Activated naive CD8-positive, alpha-beta T cell treated with anti-CD3 and anti-CD28 coated beads, Interleukin-2, amount 10 ng/mL, durations not matched to agents 7 days and 5 days (primary cell): Measurements from ENCODE around the gene PSMA2. TPM values are rescaled to one million over a fixed set of nuclear protein-coding genes. Genes with fewer than 3 reads are reported as not detected.
"Not testable (repeated sequence)": the region's sequence is repeated elsewhere in the genome, so short reads cannot be mapped to it uniquely, and the experiment has no call there.

Experiments used
- ATAC-seq: fragments of 150-1000 bp; cut with Tn5 transposase; one replicate; pipeline ENCODE4 v1.10.0; 2021; ENCODE audit warnings: low read depth, moderate library complexity
- POLR2A ChIA-PET: fragments of 350-600 bp; sonication (Branson Sonifier 250); formaldehyde crosslinking; loops from one replicate; lab custom pipeline; 2021; ENCODE audit warnings: antibody characterized with exemption; lab: Charles Lee
- DNase-seq: peaks from one replicate; pipeline ENCODE4 v3.0.0; 2021
- H3K27ac Mint-ChIP-seq: one replicate; pipeline ENCODE4 v1.8.0; 2022; ENCODE audit warnings: mild to moderate bottlenecking, mixed read lengths
- H3K27me3 Mint-ChIP-seq: one replicate; pipeline ENCODE4 v1.8.0; 2022; ENCODE audit warnings: mild to moderate bottlenecking, moderate library complexity, mixed read lengths
- H3K36me3 Mint-ChIP-seq: one replicate; pipeline ENCODE4 v1.8.0; 2021; ENCODE audit warnings: mild to moderate bottlenecking, mixed read lengths
- H3K4me1 Mint-ChIP-seq: one replicate; pipeline ENCODE4 v1.8.0; 2021; ENCODE audit warnings: mixed read lengths
- H3K4me3 Mint-ChIP-seq: one replicate; pipeline ENCODE4 v1.8.0; 2022; ENCODE audit warnings: mild to moderate bottlenecking, moderate library complexity, mixed read lengths
- H3K9me3 Mint-ChIP-seq: one replicate; pipeline ENCODE4 v1.8.0; 2021; ENCODE audit warnings: mixed read lengths
- total RNA-seq, 2 experiments: library from RNA; stranded (reverse); gene quantifications; one replicate each; pipeline ENCODE4 v1.2.3, GENCODE V29; 2021

The PSMA2 gene
- total RNA-seq, 2 experiments from 2014 or later: 98.9 to 99.8 TPM

DNA sequence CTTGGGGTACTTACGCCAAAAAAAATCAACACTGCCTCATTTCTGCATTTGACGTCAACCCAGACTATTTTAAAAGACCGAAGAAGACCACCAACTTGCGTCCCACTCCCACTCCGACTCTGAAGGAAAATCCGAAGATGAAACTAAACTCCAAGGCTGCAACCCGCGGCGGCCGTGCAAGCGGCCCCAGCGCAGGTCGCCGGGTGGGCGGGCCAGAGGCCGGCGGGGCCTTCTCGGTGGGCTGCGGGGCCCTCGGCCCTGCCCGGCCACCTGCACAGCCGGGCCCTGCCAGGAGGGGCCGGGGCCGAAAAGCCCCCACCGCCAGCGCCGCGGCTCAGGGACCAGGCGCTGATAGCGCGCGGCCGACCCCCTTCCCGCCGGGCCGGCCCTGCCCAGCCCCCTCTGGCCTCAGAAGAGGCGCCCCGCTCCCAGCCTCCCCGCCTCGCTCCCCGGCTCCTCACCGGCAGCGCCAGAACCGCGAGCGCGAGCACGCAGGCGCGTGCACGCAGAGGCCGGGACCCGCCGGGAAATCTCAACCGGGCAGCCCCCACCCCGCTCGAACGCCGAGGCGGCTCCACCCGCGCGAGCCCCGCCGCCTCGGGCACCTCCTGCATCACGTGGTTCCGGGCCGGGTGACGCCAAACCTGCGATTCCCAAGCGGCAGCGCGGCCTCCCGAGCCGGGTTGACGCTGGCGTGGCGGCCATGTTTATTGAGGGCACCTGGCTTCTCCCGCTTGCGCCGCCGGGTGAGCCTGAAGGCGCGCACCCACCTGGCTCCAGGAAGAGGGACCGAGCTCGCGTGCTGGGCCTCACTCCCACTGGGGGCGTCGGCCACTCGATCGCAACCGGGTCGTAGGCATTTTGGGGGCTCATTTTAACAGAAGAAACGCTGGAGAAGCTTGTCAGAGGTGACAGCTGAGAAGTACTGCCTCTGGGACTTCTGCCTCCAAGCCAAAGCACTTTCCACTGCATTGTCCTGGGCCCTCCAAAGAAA, 20.2 kb downstream of the PSMA2 start, which contains the start of gene C7orf25:
C7orf25 (minus strand) TSS at position 617 of the 994 bp plus-strand sequence. CDS start 1,170 bp downstream, outside the sequence.
- ATAC-seq: peak; percentile 94
- H3K27ac Mint-ChIP-seq: peak within 1 kb of the TSS; percentile 94

DNA sequence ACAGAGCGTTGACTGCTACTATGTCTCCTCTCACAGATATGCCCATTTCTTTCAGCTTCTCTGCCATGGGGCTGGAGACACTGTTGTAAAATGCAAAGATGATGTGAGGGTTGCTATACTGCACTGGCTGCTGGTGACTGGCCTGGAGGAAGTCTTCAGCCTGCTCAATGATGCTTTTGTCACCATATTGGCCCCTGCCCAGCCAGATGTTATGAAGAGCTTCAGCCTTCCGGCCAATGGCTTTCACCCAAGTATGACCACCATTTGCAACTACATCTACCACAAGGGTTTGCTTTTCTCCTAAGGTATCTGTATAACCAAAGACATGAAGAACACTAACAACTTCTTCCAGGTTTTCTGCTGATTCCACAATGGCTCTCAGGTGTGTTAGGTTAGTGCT, 21.7 kb downstream of the PSMA2 start:
- peaks cover 24% of the 10 kb centered on the region for H3K36me3 Mint-ChIP-seq
- no peak overlapping the region for H3K4me3 Mint-ChIP-seq
- DNase-seq: no peak
- H3K27ac Mint-ChIP-seq: no peak overlapping the region
- no peak for ATAC-seq
- H3K27me3 Mint-ChIP-seq: no peaks in the 10 kb centered on the region
- H3K9me3 Mint-ChIP-seq: no peaks in the 10 kb centered on the region
- peaks cover 51% of the 10 kb centered on the region for H3K4me1 Mint-ChIP-seq
- POLR2A ChIA-PET: interaction anchor here (1.2 to 1.5 kb wide), 3 partner anchors 15 to 21 kb away, joined by 3 to 7 read pairs (median 3); partner anchors contain the start of gene PSMA2

More for the DNA sequence above, 20.2 kb downstream of the PSMA2 start, which contains the start of gene C7orf25:
- H3K9me3 Mint-ChIP-seq: no peaks in the 10 kb centered on the region
- H3K27me3 Mint-ChIP-seq: no peaks in the 10 kb centered on the region
- POLR2A ChIA-PET: interaction anchor here (0.9 to 4.2 kb wide), 3 partner anchors 18 to 23 kb away, joined by 4 to 33 read pairs (median 11); partner anchors contain the start of genes MRPL32 and PSMA2
- peaks cover 34% of the 10 kb centered on the region for H3K36me3 Mint-ChIP-seq
- H3K4me3 Mint-ChIP-seq: peak within 1 kb of the TSS; percentile 91
- peak; percentile 96 for DNase-seq
- peaks cover 55% of the 10 kb centered on the region for H3K4me1 Mint-ChIP-seq

DNA sequence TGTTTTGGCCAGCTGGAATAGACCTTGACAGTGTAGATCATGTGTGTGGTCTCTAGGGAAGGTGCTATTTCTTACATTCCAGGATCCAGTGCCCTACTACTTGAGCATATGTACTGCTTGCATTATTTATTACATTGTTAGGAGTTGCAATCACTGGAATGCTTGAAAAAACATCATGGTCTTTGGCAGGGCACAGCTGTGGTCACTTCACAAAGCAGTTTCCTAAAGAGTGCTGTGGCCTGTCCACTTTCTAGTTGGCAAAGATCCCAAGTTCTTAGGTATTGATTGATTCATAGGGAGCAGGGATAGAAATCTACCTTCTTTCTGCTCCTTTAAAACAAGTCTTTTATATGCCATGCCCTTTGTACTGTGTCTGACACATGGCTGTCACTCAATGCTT, 24.7 kb downstream of the PSMA2 start:
- ATAC-seq: no peak
- Mint-ChIP-seq H3K4me1 (peaks cover 27% of the 10 kb centered on the region), H3K36me3 (peaks cover 14% of the 10 kb centered on the region), H3K4me3 (no peak overlapping the region), H3K27ac (no peak overlapping the region), H3K9me3 (no peaks in the 10 kb centered on the region), H3K27me3 (peaks cover 6% of the 10 kb centered on the region)
- POLR2A ChIA-PET: no interaction called here
- DNase-seq: no peak

DNA sequence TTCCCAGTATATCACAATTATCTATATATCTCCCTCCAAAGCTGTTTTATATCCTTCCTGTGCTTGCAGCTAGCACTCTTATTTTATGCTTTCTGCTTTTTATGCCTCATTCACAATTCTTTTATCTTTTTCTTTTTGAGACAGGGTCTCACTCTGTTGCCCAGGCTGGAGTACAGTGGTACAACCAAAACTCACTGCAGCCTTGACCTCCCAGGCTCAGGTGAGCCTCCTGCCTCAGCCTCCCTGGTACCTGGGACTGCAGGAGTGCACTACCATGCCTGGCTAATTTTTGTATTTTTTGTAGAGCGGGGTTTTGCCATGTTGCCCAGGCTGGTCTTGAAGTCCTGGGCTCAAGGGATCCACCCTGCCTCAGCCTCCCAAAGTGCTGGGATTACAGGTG, 25.8 kb downstream of the PSMA2 start:
- Mint-ChIP-seq H3K27ac (no peak overlapping the region), H3K9me3 (no peaks in the 10 kb centered on the region), H3K27me3 (peaks cover 6% of the 10 kb centered on the region), H3K4me1 (peaks cover 22% of the 10 kb centered on the region), H3K4me3 (no peak overlapping the region), H3K36me3 (peaks cover 13% of the 10 kb centered on the region)
- POLR2A ChIA-PET: no interaction called here
- DNase-seq (no peak), ATAC-seq (no peak)

DNA sequence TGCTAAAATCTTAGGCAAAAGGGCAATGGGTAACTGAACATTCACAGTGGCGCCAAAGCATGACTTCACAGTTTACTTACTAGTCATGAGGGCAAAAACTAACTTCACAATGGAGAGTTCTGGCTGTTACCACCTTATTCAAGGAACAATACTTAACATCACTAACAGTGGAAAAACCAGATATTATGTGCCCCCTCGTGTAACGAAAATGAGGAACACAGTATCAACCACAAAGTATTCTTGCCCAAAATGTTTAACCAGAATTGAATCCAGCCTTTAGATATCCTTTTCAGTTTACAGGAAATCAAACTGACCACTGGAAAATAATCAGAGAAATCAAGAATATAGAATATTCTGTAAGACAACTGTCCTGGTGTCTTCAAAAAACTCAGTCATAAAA, 29.6 kb downstream of the PSMA2 start:
- H3K4me3 Mint-ChIP-seq: no peak overlapping the region
- H3K27me3 Mint-ChIP-seq: peaks cover 6% of the 10 kb centered on the region
- ATAC-seq: no peak
- no peaks in the 10 kb centered on the region for H3K36me3 Mint-ChIP-seq
- H3K9me3 Mint-ChIP-seq: no peaks in the 10 kb centered on the region
- peaks cover 3% of the 10 kb centered on the region for H3K4me1 Mint-ChIP-seq
- no peak for DNase-seq
- H3K27ac Mint-ChIP-seq: no peak overlapping the region
- POLR2A ChIA-PET: no interaction called here

DNA sequence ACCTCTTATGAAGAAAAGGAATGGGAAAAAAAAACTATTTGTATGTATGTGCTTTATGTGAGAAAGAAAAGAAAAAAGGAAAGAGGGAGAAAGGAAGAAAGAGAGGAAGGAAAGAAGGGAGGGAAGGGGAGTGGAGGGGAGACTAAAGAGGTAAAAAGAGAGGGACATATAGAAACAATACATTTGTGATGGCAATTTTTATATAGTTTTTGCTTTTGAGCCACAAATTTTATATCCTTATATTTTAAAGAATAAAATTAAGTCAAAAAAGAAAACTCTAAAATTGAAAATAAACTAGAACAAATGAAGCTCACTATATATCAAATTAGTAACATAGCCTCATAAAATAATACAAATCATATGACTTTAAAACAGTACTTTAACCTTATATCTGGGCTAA, 31.1 kb downstream of the PSMA2 start:
- Mint-ChIP-seq H3K9me3 (peaks cover 1% of the 10 kb centered on the region), H3K27me3 (peaks cover 9% of the 10 kb centered on the region), H3K4me3 (no peak overlapping the region), H3K36me3 (no peaks in the 10 kb centered on the region), H3K4me1 (no peaks in the 10 kb centered on the region), H3K27ac (no peak overlapping the region)
- DNase-seq: no peak
- ATAC-seq: no peak
- POLR2A ChIA-PET: no interaction called here

DNA sequence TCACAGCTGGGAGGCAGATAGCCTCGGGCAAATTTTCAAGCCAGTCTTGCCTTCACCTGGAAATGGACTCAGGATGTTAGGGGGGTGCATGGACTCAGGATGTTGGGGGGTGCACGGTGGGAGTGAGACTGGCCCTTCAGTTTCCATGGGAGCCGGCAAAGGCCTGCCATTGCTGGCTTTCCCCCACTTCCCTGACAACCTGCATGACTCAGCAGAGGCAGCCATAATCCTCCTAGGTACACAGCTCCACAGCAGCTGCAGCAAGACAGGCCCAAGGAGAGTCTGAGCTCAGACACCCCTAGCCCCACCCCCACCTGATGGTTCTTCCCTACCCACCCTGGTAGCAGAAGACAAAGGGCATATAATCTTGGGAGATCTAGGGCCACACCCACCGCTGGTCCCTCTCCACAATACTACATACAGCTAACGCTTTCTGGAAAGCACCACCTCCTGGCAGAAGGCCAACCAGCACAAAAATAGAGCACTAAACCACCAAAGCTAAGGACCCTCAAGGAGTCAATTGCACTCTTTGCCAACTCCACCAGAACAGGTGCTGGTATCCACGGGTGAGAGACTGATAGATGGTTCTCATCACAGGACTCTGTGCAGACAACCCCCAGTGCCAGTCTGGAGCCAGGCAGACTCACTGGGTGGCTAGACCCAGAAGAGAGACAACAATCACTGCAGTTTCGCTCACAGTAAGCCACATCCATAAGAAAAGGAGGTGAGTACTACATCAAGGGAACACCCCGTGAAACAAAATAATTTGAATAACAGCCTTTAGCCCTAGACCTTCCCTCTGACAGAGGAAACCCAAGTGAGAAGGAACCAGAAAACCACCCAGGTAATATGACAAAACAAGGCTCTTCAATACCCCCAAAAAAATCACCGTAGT, 38.4 kb downstream of the PSMA2 start:
- peaks cover 6% of the 10 kb centered on the region for H3K4me1 Mint-ChIP-seq
- H3K27ac Mint-ChIP-seq: no peak overlapping the region
- peaks cover 4% of the 10 kb centered on the region for H3K36me3 Mint-ChIP-seq
- no peak for DNase-seq
- H3K27me3 Mint-ChIP-seq: peaks cover 3% of the 10 kb centered on the region
- no peak overlapping the region for H3K4me3 Mint-ChIP-seq
- POLR2A ChIA-PET: no interaction called here
- peaks cover 6% of the 10 kb centered on the region for H3K9me3 Mint-ChIP-seq
- ATAC-seq: no peak

DNA sequence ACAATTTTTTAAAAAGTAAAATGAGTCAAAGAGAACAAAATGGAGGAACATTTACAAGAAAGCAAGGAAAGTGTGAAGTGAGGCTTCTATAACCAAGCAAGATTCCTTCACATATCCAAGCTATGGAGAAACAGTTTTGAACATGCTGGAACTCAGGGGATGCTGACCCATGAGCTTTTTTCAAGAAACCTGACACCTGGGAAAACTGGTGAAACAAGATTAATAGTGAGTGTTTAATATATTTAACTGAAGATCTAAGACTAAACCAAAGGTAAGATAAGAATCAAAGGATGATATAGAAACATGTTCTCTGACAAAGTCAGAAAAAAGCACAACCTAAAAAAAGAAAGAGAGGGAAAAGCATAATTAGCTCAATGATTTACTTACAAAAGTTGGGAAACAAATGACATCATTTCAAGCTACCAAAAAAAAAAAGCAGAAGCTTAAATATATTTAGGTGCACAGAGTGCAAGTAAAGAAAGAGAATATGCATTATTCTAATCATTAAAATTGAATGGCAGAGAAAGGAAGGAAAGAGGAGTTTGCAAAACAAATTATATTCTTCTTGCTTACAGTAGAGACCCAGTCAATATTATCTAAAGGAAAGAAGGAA, 45.0 kb downstream of the PSMA2 start:
- POLR2A ChIA-PET: interaction anchor here (3.2 kb wide), 1 partner anchor 46 kb away, joined by 16 read pairs; the partner anchor contains the start of genes MRPL32 and PSMA2
- peak overlapping the region; percentile 86 for H3K4me3 Mint-ChIP-seq
- peaks cover 20% of the 10 kb centered on the region for H3K4me1 Mint-ChIP-seq
- no peaks in the 10 kb centered on the region for H3K36me3 Mint-ChIP-seq
- peaks cover 4% of the 10 kb centered on the region for H3K27me3 Mint-ChIP-seq
- no peak overlapping the region for H3K27ac Mint-ChIP-seq
- no peaks in the 10 kb centered on the region for H3K9me3 Mint-ChIP-seq
- ATAC-seq: no peak
- no peak for DNase-seq

DNA sequence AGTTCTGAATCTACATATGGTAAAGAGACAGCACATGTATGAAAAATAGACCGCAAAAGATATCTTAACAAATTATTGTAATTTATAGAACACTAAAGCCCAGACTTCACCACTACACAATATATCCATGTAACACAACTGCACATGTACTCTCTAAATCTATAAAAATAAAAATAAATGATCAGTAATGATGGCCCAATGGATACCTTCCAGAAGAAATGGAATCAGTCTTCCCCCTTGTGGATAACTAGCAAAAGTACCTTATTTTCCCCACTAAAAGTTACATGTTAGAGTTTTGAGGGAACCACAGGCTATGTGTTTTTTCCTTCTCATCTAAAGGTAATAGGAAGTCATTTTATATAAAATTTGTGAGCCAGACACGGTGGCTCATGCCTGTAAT, 45.8 kb downstream of the PSMA2 start:
- POLR2A ChIA-PET: no interaction called here
- Mint-ChIP-seq H3K27ac (no peak overlapping the region), H3K9me3 (no peaks in the 10 kb centered on the region), H3K4me1 (peaks cover 20% of the 10 kb centered on the region), H3K27me3 (peaks cover 4% of the 10 kb centered on the region), H3K36me3 (no peaks in the 10 kb centered on the region), H3K4me3 (no peak overlapping the region)
- DNase-seq: no peak
- ATAC-seq: no peak

DNA sequence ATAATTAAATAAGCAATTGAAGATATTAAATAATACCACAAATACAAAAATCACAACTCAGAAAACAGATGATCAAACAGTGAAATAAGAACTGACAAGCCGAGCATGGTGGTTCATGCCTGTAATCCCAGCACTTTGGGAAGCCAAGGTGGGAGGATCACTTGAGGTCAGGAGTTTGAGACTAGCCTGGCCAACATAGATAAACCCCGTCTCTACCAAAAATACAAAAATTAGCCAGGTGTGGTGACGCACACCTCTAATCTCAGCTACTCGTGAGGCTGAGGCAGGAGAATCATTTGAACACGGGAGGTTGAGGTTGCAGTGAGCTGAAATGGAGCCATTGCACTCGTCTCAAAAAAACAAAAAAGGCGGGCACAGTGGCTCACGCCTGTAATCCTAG, 46.8 kb downstream of the PSMA2 start:
- H3K27ac Mint-ChIP-seq, H3K27me3 Mint-ChIP-seq, DNase-seq, H3K36me3 Mint-ChIP-seq, POLR2A ChIA-PET, H3K9me3 Mint-ChIP-seq, ATAC-seq, H3K4me3 Mint-ChIP-seq: not testable (repeated sequence)
- peaks cover 20% of the 10 kb centered on the region for H3K4me1 Mint-ChIP-seq

DNA sequence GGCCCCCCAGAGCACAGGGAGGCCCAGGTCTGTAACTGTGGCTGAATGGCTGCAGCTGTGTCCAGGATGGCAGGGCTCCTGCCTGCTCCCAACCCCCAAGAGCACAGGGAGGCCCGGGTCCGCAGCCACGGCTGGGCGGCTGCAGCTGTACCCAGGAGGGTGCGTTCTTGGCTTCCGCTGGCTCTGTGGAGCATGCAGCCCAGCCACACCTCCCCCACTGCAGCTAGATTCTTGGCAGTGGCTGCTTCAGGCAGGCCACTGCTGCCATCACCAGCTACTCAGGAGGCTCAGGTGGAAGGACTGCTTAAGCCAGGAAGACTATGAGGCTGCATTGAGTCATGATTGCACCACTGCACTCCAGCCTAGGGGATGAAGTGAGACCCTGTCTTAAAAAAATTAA, 48.0 kb downstream of the PSMA2 start:
- DNase-seq (no peak), ATAC-seq (no peak)
- H3K4me3 Mint-ChIP-seq: no peak overlapping the region
- POLR2A ChIA-PET: no interaction called here
- peaks cover 6% of the 10 kb centered on the region for H3K27me3 Mint-ChIP-seq
- no peak overlapping the region for H3K27ac Mint-ChIP-seq
- H3K9me3 Mint-ChIP-seq: no peaks in the 10 kb centered on the region
- peaks cover 16% of the 10 kb centered on the region for H3K4me1 Mint-ChIP-seq
- H3K36me3 Mint-ChIP-seq: no peaks in the 10 kb centered on the region

DNA sequence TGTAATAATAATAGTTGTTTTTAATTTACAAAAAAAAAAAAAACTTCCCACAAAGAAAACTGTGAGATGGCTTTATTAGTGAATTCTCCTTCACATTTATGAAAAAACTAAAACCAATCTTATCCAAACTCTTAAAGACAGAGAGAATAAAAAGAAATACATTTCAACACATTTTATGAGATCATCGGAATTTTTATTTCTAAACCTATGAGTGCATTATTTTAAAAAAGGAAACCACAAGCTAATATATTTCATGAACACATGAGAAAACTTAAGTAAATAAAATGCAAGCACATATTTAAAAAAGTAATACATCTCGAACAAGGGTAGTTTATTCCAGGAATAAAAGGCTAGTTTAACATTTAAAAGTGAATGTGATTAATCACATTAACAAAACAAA, 51.6 kb downstream of the PSMA2 start:
- Mint-ChIP-seq H3K27me3 (peaks cover 2% of the 10 kb centered on the region), H3K4me3 (no peak overlapping the region), H3K4me1 (no peaks in the 10 kb centered on the region), H3K9me3 (no peaks in the 10 kb centered on the region), H3K27ac (no peak overlapping the region), H3K36me3 (no peaks in the 10 kb centered on the region)
- DNase-seq: no peak
- POLR2A ChIA-PET: no interaction called here
- ATAC-seq: no peak

DNA sequence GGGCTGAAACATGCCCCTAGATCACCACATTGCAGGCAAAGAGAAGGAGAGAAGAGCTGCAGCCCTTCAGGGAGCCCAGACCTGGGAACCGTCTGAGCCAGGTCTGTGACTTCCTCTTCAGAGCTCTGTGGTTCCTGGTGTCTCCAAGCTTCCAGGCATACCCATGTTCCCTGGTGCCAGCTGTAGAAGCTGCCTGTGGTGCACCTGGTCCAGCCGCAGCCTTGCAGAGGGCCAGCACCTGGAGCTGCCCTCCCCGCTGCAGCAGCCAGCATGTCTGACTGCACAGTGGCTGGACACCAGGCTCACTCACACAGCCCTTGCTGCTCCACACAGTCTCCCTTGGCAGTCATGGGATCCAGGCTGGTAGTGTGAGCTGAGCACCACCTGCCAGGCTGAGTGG, 53.7 kb downstream of the PSMA2 start:
- Mint-ChIP-seq H3K9me3 (no peaks in the 10 kb centered on the region), H3K27ac (no peak overlapping the region), H3K4me1 (no peaks in the 10 kb centered on the region), H3K36me3 (no peaks in the 10 kb centered on the region), H3K27me3 (peaks cover 2% of the 10 kb centered on the region), H3K4me3 (no peak overlapping the region)
- DNase-seq (no peak), ATAC-seq (no peak)
- POLR2A ChIA-PET: no interaction called here
